Measurements from ENCODE around the gene GID4.

GRCh38 chr17:18102640-18103039, 63.4 kb downstream of the GID4 start:
- TF ChIP-seq CTCF (IDR thresholded peaks at IDR 0.05) (no peak), POLR2A (IDR thresholded peaks at IDR 0.05) (no peak), EP300 (IDR thresholded peaks at IDR 0.05) (no peak), POLR2AphosphoS5 (IDR thresholded peaks at IDR 0.05) (no peak)
